Hepatic stellate cell (primary cell): Measurements from ENCODE around the gene SMPDL3A.
"Not testable (repeated sequence)": the region's sequence is repeated elsewhere in the genome, so short reads cannot be mapped to it uniquely, and the experiment has no call there.

Experiments
- DNase-seq: peaks from one replicate; pipeline ENCODE4 v3.0.0; 2011; ENCODE audit warnings: low spot score

The SMPDL3A gene, protein sequence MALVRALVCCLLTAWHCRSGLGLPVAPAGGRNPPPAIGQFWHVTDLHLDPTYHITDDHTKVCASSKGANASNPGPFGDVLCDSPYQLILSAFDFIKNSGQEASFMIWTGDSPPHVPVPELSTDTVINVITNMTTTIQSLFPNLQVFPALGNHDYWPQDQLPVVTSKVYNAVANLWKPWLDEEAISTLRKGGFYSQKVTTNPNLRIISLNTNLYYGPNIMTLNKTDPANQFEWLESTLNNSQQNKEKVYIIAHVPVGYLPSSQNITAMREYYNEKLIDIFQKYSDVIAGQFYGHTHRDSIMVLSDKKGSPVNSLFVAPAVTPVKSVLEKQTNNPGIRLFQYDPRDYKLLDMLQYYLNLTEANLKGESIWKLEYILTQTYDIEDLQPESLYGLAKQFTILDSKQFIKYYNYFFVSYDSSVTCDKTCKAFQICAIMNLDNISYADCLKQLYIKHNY

DNA sequence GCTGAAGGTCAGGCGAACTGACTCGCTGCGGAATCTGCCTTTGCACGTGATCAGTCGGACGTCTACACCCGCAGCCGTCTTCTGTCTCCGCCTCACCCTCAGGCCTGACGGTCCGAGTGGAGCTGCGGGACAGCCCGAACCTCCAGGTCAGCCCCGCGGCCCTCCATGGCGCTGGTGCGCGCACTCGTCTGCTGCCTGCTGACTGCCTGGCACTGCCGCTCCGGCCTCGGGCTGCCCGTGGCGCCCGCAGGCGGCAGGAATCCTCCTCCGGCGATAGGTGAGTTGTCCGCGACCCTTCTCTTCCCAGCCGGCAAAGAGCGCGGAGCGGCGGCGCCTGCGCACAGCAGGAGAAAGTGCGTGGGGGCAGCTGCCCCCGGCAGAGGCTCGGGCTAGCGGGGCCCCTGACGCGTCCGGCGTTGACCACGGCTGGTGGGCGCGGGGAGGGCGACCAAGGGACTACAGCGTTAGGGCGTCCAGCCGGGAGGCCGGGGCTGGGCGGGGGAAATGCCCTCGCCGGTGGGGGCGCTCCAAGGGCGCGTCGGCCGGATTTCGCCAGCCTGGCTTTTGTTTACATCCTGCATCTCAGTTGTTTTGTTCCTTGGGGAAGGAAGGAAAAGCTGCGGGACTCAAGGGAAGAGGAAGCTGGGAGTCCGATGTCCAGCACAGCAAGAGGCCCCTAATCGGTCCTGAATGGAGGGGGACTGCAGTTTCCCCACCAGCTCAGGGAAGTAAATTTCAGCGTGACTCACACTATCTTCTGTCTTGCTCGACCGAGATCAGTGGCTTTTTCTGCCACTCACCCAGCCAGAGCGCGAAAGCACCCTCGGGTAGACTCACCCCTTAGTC lies at the start of gene SMPDL3A:
Gene SMPDL3A (plus strand): TSS at position 77 of the 846 bp plus-strand sequence. CDS start 89 bp downstream, at position 166.
- peak; percentile 55 for DNase-seq

DNA sequence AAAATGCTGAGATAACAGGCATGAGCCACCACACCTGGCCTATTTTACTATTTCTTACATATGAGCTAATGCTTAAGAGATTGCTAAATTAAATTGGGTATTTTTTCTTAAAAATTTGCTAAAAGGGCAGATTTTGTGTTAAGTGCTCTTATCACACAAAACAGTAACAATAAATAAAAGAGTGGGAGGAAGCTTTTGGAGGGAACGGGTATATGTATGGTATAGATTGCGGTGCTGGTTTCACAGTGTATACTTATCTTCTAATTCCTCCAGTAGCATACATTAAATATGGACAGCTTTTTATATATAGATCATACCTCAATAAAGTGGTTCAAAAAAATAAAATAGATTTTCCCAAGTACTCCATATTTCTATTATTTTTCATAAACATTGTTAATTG lies 49.0 kb upstream of the SMPDL3A start:
- DNase-seq, result no peak

DNA sequence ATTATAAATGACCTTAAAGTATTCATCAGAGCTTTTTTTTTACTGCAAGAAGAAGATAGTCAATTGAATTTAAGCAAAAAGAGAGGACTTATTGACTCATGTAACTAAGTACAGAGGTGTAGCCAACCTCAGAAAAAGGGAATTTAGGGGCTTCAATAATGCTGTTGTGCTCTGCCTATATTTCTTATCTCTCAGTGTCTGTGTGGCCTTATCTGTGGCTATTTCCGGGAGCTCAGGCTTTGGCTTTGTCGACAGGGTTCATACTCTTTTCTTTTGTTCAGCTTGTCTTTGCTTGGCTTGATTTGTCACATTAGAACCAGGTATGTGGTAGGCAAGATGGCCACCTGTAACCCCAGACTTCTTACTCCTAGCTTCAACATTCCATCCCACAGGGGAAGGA lies 48.1 kb upstream of the SMPDL3A start:
- no peak for DNase-seq

DNA sequence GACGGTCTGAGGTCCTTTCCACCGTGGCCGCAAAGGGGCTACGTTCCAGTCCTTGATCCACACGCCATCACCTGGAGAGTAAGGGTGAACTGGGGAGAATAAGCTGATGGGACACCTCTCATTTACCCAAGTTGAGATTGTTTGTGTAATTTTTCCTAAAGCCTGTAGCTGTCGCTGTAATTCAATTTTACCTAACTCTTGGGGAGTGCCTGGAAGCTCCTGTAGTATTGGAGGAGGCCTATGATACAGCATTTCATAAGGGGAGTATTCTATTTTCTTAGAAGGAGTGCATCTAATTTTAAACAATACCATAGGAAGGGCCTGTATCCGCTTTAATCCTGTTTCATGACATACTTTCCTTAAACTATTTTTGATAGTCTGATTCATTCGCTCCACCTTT lies 44.8 kb upstream of the SMPDL3A start:
- DNase-seq, result not testable (repeated sequence)

DNA sequence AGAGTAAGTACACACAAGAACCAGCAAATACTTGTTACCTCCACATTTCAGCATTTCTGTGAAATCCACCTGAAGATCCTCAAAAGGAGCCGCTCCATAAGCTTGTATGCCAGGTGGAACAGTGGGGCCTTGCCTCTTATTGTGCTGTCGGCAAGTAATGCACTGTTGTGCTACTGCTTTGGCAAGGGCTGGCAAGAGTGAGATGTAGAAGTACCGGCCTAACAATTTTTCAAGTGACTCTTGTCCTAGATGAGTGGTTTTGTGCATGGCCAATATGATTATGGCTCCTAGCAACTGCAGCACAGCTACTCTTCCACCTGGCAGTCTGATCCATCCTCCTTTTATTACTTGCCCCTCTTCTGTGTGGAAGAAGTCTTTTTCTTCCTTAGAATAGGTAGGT lies 44.2 kb upstream of the SMPDL3A start:
- not testable (repeated sequence) for DNase-seq

DNA sequence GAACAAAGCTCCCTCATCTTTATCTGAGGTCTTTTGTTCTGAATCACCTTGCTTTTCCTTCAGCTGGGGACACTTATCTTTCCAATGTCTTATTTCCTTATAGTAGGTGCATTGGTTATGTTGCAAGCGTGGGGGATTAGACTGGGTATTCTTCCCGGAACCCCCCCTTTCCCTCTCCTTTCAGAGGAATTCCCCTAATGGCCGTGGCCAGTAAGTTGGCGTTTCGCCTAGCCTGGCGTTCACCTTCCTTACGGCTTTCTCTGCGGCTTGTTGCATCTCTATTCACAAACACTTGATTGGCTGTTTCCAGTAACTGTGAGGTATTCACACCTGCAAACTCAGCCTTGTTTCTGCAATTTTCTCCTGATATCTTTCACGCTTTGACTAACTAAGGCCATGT lies 42.4 kb upstream of the SMPDL3A start:
- DNase-seq, result no peak

DNA sequence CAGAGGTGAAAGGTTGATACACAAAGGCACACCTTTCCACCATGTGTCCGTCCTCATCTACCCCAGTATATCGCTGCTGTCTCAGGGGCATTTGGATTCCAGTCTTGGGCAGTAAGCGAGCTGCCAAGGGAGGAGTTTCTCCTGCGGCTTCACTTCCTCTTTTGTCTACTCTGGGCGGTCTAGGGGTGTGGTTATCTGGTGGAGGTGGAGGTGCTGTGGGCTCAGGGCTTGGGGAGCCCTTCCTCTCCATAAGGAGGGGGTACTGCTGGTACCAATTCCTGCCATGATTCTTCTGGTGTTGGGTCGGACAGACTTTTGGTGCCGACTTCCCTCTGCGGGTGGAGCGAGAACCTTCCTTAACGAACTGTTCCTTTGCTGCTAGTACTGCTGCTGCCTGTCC lies 41.5 kb upstream of the SMPDL3A start:
- DNase-seq, result no peak

DNA sequence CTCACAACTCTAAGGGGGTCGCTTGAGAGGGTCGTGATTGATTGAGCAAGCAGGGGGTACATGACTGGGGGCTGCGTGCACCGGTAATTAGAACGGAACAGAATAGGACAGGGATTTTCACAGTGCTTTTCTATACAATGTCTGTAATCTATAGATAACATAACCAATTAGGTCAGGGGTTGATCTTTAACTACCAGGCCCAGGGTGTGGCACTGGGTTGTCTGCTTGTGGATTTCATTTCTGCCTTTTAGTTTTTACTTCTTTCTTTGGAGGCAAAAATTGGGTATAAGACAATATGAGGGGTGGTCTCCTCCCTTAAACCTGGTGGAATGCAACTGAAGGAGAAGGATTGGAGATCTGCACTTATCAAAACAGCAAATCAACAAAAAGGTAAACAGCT lies 40.1 kb upstream of the SMPDL3A start:
- not testable (repeated sequence) for DNase-seq

DNA sequence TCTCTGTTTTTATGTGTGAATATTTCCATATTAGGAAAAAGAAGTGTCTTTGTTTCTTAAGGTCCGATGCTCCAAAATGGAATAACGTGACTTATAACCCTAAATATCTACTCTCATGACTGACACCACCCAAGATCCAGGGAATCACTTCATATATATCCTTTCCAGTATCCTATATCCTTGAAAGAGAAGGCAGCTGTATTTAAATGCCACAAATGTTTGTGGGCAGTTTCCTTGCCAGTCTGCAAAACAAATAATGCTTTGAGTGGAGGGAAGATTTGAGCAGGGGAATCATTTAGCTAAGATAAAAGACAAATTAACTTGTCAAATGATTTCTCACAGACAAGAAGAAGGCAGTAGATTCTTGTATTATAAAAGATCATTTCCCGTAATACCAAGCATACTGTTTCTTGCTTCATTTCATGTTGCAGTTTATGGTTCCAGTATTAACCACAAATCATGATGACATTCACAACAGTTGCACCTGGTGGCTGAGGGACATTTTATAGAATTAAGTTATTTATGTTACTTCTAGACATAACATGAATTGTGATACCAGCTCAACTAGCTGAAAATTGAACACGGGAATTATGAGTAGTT lies 39.5 kb upstream of the SMPDL3A start:
- no peak for DNase-seq

DNA sequence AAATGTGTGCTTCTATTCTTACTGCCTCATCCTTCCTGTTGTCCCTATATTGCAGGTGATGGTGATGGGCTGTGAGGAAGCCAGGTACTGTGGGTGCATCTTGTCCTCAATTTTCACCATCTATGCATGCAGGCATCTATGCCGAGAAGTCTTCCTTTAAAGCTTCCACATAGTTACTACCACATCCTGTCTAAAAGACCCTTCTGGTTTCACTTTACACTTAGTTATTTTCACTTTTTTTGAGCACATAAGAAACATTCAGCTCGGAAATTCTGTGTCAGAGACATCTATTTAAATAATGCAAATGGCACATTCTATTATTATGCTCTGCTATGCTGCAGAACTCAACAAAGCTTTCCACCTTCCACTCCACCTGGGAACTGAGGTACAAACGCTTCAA lies 37.7 kb upstream of the SMPDL3A start:
- DNase-seq, result no peak

DNA sequence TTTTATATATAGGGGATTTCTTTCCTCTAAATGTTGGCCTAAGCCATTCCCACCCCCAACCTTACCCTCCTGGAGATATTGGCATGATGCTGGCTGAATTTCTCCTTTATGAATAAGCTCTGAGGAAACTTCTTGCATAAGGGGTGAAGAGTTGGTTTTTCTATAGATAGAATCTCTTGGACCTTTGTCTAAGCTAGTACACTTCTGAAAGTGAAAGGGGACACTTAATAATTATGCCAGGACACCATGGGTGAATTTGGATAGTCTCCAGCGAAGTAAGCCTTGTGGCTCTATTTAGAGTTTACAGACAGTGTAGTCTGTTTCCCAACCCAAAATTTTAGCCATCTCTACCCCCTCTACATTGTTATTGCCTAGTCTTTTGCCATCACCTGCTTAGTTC lies 36.6 kb upstream of the SMPDL3A start:
- DNase-seq, result no peak

DNA sequence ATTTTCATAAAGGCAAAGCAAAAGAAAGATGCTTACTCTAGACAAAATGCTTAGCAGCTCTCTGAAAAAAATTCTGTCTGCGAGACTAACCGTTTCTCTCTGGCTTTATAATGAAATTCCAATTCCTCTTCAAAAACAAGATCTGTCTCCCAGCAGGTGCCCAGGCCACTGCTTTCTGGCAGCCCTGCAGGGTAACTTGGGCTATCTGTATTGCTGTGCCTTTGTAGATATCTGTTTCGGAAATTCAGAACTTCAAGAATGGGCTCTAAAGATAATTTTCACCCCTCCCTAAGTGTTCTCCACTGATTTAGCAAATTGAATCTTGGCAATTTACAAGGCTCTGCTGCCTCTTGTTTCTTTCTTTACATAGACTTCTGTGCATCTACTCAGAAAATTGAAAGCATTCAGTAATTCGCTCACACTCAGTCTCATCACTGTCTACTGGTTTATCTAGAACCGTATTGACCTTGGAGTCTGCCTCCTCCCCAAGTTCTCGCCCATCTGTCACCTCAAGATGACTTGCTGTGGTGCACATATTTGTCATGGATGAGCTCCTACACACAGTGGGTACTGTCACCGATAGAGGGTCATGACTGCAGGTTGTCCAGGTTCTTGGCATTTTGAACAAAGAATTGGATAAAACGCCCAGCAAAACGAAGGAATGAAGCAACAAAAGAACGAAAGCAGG lies 35.9 kb upstream of the SMPDL3A start:
- DNase-seq, result no peak

DNA sequence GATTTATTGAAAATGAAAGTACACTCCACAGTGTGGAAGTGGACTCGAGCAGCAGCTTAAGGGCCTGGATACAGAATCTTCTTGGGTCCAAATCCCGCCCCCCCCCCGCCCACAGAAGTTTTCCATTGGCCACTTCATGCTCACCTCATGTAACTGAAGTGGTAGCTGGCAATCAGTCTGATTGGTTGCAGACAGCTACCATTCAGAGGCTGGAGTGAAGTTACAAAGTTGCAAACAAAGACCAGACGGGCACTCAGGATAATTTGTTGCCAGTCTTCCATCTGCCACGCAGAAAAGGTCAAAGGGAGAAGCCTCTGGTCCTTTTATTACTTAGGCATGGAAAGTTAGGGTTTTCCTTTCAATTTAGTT lies 35.4 kb upstream of the SMPDL3A start:
- no peak for DNase-seq

DNA sequence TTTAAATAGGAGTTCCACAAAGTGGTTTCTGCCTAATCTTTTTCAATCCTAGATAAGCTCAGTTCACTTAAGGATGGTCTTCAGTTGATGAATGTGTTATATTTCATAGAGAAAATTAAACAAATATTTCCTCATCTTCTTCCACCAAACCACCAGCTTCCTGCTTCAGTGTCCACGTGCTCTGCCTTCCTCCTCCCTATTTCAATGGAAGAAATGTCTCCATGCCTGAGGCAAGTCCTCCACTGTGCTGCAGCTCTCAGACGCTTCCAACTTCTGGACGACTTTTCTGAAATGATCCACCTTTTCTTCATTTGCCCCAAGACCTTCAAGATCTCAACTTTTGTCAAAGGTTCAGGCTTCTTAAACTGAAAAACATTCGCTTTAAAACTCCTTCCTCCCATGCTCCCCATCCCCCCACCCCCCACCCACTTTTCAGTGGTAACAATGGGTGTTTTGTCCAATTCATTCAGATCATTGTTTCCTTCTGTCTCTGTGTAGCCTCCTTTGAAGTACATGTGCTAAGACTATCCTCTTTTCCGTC lies 34.8 kb upstream of the SMPDL3A start:
- DNase-seq, result no peak

DNA sequence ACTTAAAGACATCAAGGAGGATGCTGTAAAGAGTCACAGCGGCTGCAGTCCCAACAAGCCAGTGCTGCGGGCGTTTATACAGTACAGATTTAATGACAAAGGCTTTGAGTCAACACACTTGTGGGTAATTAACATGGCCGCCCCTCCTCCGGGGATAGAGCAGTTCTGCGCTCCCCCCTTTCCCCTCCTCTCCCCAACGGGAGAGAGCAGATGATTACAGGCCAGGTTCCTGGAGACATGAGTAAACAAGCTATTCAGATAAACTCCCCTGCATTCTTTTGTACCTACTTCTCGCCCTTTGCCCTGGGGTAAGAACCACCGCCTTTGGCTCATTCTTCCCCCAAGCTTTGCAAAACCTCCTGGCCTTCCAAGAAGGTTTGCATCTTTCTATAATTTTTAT lies 33.2 kb upstream of the SMPDL3A start:
- no peak for DNase-seq

DNA sequence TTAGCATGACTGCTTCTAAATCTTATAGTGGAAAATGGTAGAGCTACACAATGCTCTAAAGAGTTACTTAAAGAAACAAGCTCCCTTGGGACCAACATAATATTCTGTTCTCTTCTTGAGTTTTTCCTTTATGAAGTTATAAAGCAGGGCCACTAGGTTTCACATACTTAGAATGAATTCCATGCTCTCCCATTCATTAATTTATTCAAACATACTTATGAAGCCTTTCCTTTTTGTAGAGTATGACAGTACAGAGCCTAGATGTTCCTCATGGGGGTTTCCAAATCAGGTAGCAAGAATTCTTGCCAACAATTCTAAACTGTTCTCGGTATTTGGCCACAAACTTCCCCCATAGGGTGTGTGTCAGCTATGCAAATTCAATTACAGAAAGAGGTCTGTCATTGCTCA lies 30.1 kb upstream of the SMPDL3A start:
- no peak for DNase-seq

DNA sequence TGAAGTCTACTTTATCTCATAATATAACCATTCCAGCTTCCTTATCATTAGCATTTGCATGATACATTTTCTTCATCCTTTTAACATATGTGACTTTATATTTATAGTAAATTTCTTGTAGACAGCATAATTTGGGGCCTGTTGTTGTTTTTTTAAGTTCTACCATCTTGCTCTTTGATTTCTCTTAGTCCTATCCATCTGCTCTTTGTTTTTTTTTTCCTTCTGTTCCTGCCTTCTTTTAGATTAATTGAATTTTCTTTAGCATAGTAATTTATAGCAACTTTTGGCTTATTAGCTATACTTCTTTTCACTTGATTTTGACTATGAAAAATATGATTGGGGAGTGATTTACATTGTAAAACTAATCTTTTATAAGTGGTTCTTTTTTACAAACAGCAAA lies 28.7 kb upstream of the SMPDL3A start:
- no peak for DNase-seq

DNA sequence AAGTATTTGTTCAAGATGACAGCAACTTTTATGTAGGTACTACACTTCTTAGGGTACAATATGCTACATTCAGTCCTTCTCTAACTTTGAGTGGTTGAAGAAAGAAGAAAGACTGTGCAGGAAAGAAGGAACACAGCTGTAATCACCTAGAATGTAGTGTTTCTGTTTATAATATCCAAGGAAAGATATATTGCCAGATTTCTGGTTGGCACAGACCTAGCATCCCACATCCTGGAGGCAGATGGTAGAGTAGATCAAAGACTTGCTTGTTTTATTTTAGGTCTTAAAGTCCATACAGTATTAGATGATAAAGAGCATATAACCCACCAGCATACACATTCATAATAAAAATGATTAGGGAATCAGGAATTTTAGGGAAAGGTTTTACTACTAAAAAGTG lies 22.8 kb upstream of the SMPDL3A start:
- no peak for DNase-seq

DNA sequence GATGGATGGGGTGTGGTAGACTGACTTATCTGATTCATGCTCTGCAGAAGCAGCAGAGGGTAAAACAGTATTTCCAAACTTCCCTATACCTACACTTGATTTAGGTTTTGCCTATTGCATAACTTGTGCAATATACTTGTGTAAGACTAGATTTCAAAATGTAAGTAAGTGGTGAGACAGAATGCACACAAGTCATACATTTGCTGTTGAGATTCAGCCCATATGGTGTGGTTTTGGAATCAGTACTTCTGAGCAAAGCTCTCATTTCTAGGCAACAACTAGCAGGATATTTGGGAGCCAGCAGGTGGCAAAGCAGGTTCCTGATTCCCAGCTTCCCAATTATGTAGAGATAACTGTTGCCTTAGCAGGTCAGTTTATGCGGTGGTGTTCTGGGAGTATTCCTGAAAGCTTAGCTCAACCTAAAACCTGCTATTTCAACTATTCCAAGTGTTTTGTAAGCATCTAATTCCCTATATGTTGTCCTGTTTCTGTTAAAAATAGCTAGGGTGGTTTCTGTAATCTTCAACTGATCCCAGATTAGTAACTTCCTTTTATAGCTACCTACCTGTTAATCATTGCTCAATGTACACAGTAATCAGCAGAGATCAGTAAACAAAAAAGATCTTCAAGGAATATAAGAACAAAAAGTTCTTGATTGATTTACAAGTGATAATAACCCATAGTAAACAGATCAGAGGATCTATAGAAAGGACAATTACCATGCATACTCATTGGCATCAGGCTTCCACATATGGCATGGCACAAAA lies 18.0 kb upstream of the SMPDL3A start:
- DNase-seq, result no peak

DNA sequence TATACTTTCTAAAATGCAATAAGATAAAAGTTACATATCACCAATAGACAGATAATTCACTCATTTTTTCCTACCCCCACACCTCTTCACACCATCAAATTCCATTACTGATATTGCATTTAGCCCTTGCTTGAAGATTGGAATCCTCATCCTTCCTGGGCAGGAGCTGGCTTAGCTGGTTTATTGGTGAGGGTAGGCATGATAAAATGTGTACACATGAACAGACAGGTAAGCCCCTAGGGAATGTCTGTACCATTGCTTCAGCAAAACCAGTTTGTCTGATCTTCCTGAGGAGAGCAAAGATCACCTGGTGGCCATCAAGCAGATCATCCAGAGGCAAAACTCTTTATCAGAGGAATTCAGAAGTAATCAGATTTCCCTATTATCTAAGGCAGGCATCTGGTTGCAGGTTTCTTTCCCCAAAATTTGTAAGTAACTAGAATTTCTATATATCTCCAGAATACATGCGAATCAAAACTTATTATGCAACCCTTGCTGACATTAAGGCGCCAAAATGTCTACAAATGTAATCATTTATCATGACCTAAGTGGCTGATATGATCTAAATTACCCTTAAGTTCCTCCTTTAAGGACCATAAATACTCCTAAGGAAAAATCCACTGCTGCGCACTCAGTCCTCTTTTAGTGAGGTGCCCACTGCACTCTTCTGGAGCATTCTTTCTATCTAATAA lies 16.2 kb upstream of the SMPDL3A start:
- DNase-seq, result no peak

DNA sequence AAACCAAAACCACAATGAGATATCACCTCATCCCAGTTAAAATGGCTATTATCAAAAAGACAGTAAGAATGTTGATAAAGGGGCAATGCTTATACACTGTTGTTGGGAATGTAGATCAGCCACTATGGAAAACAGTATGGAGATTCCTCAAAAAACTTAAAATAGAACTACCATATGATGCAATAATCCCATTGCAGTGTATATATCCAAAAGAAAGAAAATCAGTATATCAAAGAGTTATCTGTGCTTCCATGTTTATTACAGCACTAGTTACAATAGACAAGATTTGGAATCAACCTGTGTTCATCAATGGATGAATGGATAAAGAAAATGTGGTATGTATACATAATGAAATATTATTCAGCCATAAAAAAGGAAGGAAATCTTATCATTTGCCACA lies 13.1 kb upstream of the SMPDL3A start:
- no peak for DNase-seq
